Esophagus muscularis mucosa (tissue), 4 donors: ENCODE results near the gene DKKL1. TPM values are rescaled to one million over a fixed set of nuclear protein-coding genes. Genes with fewer than 3 reads are reported as not detected.
A peak's percentile ranks its signal among the peaks of the same experiment; 100 is the strongest.

Experiments used
- DNase-seq: peaks from one replicate; pipeline ENCODE4 v3.0.0-alpha.2; 2017; ENCODE audit errors: extremely low spot score
- H3K27ac ChIP-seq, 4 donors: fragments of 200-600 bp; sonication (generic); replicated peaks in 1 of 4; 1 replicate in 3 of 4; 2 replicates in 1 of 4; pipeline ENCODE4 v1.5.1; 2016 to 2019; ENCODE audit warnings: mild to moderate bottlenecking in 1 of 4
- H3K27me3 ChIP-seq, 4 donors: fragments of 200-600 bp; sonication (generic); one replicate each; pipeline versions ENCODE4 v1.5.1 to v1.6.0; 2016 to 2019
- H3K36me3 ChIP-seq, 4 donors: fragments of 200-600 bp; sonication (generic); one replicate each; pipeline ENCODE4 v1.5.1; 2016 to 2019
- H3K4me1 ChIP-seq, 4 donors: fragments of 200-600 bp; sonication (generic); one replicate each; pipeline ENCODE4 v1.5.1; 2016 to 2019
- H3K4me3 ChIP-seq, 4 donors: fragments of 200-600 bp; sonication (generic); 1 replicate in 2 of 4; 2 replicates in 2 of 4; pipeline ENCODE4 v1.5.1; 2016 to 2019; ENCODE audit warnings: mild to moderate bottlenecking in 4 of 4, moderate library complexity in 1 of 4
- H3K9me3 ChIP-seq, 4 donors: fragments of 200-600 bp; sonication (generic); 1 replicate in 3 of 4; 2 replicates in 1 of 4; pipeline ENCODE4 v1.5.1; 2016 to 2019
- EP300 ChIP-seq: sonication (generic); formaldehyde crosslinking; IDR thresholded peaks from one replicate; pipeline ENCODE4 v1.6.1; 2017; ENCODE audit warnings: antibody characterized with exemption
- POLR2A ChIP-seq: fragments of 450-650 bp; IDR thresholded peaks from one replicate; pipeline ENCODE4 v1.6.1; 2017; ENCODE audit warnings: antibody characterized with exemption, moderate library complexity, mild to moderate bottlenecking, low read depth
- POLR2AphosphoS5 ChIP-seq, 2 donors: sonication (generic); formaldehyde crosslinking; IDR thresholded peaks; one replicate each; pipeline ENCODE4 v1.6.1; 2017; ENCODE audit warnings: antibody characterized with exemption in 2 of 2
- WGBS: methylation state at CpG from one replicate; pipeline ENCODE4 v1.1.5; 2018; 5-methylcytosine and 5-hydroxymethylcytosine counted together
- intact Hi-C: fragments of 100-400 bp; cut with DNase I; formaldehyde crosslinking; loops from one replicate; pipeline ENCODE4 v1.15.1; 2023
- total RNA-seq, 4 donors: library from RNA; depleted of rRNA; stranded (reverse); fragments of >200 nt; gene quantifications; one replicate each; pipeline versions ENCODE4 v1.1.0 to v1.2.1, GENCODE V29; 2016
- TF ChIP-seq, protein P1 (sequence below), 3 experiments: fragments of 200-600 bp in 2 of 3; fragments of 450-650 bp in 1 of 3; sonication (generic) in 2 of 3; IDR thresholded peaks; one replicate each; pipeline ENCODE4 v1.5.1; 2017 to 2019; ENCODE audit warnings: antibody characterized with exemption in 3 of 3, mild to moderate bottlenecking in 2 of 3, moderate library complexity in 1 of 3

The DKKL1 gene
- total RNA-seq, 4 donors from 2014 or later, result 0.40 to 0.83 (median 0.83) TPM; not detected in 1

DNA sequence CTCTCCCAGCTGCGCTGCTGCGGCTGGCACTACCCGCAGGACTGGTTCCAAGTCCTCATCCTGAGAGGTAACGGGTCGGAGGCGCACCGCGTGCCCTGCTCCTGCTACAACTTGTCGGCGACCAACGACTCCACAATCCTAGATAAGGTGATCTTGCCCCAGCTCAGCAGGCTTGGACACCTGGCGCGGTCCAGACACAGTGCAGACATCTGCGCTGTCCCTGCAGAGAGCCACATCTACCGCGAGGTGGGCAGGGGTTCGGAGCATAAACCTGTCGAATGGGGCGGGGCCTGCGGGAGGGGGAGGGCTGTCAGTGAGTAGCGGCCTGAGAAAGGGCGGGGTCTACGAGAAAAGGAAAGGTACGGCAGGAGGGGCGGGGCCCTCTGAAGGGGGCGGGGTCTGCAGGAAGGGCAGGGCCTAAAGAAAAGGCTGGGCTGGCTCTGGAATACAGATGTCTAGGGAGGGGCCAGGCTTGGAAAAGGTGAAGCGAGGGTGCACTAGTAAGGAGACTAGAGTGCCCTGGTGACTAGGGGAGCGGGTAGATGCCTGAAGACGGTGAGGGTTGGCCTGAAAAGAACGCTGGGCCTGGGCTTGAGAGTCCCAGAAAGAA, 24.9 kb upstream of the DKKL1 start:
- WGBS, result 11% methylated on average over 30 of the region's 30 CpGs
- peak overlapping the region; percentile 83 to 93 (median 88) for H3K27ac ChIP-seq
- H3K4me3 ChIP-seq, result peak overlapping the region; percentile 44 to 62 (median 51)
- peak; percentile 92 for DNase-seq
- TF ChIP-seq, protein P1, sequence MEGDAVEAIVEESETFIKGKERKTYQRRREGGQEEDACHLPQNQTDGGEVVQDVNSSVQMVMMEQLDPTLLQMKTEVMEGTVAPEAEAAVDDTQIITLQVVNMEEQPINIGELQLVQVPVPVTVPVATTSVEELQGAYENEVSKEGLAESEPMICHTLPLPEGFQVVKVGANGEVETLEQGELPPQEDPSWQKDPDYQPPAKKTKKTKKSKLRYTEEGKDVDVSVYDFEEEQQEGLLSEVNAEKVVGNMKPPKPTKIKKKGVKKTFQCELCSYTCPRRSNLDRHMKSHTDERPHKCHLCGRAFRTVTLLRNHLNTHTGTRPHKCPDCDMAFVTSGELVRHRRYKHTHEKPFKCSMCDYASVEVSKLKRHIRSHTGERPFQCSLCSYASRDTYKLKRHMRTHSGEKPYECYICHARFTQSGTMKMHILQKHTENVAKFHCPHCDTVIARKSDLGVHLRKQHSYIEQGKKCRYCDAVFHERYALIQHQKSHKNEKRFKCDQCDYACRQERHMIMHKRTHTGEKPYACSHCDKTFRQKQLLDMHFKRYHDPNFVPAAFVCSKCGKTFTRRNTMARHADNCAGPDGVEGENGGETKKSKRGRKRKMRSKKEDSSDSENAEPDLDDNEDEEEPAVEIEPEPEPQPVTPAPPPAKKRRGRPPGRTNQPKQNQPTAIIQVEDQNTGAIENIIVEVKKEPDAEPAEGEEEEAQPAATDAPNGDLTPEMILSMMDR (IDR thresholded peaks at IDR 0.05), result peak in 1 of 3 experiments; percentile 7
- no peak for TF ChIP-seq EP300
- TF ChIP-seq POLR2AphosphoS5 (IDR thresholded peaks at IDR 0.05), result peak in 1 of 2 donors; percentile 13
- TF ChIP-seq POLR2A, result no peak
- peaks cover 25 to 37% (median 30%) of the 10 kb centered on the region in 4 donors for H3K4me1 ChIP-seq
- no peaks in the 10 kb centered on the region for H3K9me3 ChIP-seq
- H3K36me3 ChIP-seq, result peaks cover 12 to 35% (median 31%) of the 10 kb centered on the region in 4 donors
- intact Hi-C loops, result no loop called here
- no peaks in the 10 kb centered on the region for H3K27me3 ChIP-seq

DNA sequence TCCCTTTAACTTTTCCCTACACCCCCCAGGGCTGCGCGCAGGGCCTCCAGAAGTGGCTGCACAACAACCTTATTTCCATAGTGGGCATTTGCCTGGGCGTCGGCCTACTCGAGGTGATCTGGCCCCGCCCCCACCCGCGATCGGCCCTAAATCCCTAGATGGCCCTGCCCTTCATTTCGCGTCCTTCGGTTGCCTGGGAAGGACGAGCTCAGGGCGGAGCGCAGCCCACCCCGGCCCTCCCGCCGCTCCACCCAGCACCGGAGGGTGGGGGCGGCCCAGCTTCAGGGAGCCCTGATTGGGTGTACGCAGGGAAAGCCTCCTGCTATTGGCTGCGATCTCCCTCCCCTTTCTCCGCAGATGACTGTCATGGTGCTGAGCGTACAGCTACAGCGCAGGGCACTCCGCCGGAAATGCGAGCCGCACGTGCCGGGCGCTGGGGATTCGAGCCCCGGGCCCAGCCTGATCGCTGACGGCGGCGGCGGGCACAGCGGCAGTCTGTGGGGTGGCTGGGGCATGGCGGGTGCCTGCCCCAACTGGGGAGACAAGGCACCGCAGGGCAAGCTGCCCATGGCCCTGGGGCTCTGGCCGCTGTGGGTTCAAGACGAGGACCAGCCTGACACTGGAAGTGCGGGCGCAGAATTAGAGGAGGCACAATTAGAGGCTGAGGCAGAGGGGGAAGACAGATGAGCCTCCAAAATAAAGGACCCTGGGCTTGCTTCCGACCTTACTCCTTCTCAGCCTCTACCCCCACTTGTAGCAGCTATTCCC, 24.2 kb upstream of the DKKL1 start:
- Histone ChIP-seq H3K27me3 (no peaks in the 10 kb centered on the region), H3K27ac (peak overlapping the region; percentile 83 to 93 (median 88)), H3K36me3 (peaks cover 19 to 42% (median 38%) of the 10 kb centered on the region in 4 donors), H3K4me3 (peak overlapping the region; percentile 44 to 62 (median 51)), H3K9me3 (no peaks in the 10 kb centered on the region), H3K4me1 (peaks cover 25 to 35% (median 30%) of the 10 kb centered on the region in 4 donors)
- DNase-seq, result peak; percentile 93
- intact Hi-C loops, result no loop called here
- TF ChIP-seq POLR2AphosphoS5 (IDR thresholded peaks at IDR 0.05), result peak; percentile 87 to 90
- TF ChIP-seq, protein P1 (IDR thresholded peaks at IDR 0.05), result no peak
- WGBS, result 29% methylated on average over 12 of the region's 47 CpGs

- TF ChIP-seq EP300 (no peak), POLR2AphosphoS5 (IDR thresholded peaks at IDR 0.05) (no peak), POLR2A (no peak)
- TF ChIP-seq, protein P1 (IDR thresholded peaks at IDR 0.05), result no peak
- Histone ChIP-seq H3K9me3 (no peaks in the 10 kb centered on the region), H3K4me3 (peak overlapping the region; percentile 44 to 62 (median 51)), H3K27ac (peak overlapping the region; percentile 83 to 93 (median 88)), H3K27me3 (no peaks in the 10 kb centered on the region), H3K36me3 (peaks cover 25 to 50% (median 46%) of the 10 kb centered on the region in 4 donors), H3K4me1 (peaks cover 25 to 35% (median 30%) of the 10 kb centered on the region in 4 donors)
- intact Hi-C loops, result no loop called here
- peak; percentile 39 for DNase-seq
- 31% methylated on average over 36 of the region's 36 CpGs for WGBS
Observed at GRCh38 chr19:49340069-49340864, 23.4 kb upstream of the DKKL1 start.

GRCh38 chr19:49340865-49341718, 22.6 kb upstream of the DKKL1 start:
- Histone ChIP-seq H3K27ac (peak overlapping the region; percentile 83 to 93 (median 88)), H3K9me3 (no peaks in the 10 kb centered on the region), H3K27me3 (no peaks in the 10 kb centered on the region), H3K36me3 (peaks cover 26 to 55% (median 53%) of the 10 kb centered on the region in 4 donors), H3K4me1 (peaks cover 25 to 35% (median 30%) of the 10 kb centered on the region in 4 donors), H3K4me3 (no peak overlapping the region)
- TF ChIP-seq, protein P1 (IDR thresholded peaks at IDR 0.05), result no peak
- no peak for TF ChIP-seq POLR2AphosphoS5 (IDR thresholded peaks at IDR 0.05)
- no peak for TF ChIP-seq EP300
- no peak for TF ChIP-seq POLR2A
- intact Hi-C loops, result no loop called here
- no peak for DNase-seq
- 96% methylated on average over 9 of the region's 11 CpGs for WGBS
